Measurements from ENCODE around the gene AP1B1.

AP1B1 gene

DNA sequence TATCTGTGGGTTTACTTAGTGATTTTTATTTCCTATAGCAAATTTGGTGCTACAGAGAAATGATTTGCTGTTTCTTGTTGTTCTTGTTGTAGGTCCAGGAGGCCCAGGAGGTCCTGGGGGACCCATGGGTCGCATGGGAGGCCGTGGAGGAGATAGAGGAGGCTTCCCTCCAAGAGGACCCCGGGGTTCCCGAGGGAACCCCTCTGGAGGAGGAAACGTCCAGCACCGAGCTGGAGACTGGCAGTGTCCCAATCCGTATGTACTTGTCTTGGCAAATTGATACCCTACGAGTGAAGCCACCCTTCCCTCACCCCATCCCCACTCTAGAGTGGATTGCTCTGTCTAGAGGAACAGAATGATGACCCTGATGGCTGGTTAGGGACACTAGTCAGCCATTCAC, 89.7 kb downstream of the AP1B1 start:
- no peak for DNase-seq

DNA sequence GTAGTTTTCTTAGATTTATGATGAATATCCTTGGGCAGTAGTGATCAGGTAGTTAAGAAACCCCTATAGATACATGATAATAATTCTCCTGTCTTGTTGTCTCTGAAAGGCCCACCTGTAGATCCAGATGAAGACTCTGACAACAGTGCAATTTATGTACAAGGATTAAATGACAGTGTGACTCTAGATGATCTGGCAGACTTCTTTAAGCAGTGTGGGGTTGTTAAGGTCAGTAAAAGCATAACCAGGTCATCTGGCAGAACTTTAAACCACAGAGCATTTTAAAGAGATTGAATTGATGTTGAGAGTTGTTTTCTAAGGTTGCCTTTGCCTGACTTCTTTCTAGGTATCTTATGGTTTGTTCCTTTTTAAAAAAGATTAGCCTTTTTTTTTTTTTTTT, 96.0 kb downstream of the AP1B1 start:
- DNase-seq, result no peak

DNA sequence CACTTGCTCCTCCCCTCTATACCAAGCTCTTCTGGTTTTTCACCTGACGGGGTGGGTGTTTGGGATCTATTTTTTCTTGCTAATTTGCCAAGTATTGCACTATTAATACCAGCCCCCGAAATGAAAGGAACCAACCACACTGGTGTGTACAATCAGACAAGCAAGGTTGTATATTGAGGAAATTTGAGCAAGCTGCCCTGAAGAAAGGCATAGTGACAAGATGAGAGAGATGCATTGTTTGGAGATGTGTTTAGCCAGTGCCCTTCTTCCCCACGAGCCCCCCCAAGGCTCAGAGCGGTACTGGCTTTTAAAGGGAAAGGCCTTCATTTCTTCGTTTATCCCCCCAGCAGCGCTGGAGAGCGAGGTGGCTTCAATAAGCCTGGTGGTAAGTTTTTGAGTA, 97.2 kb downstream of the AP1B1 start:
- no peak for DNase-seq

DNA sequence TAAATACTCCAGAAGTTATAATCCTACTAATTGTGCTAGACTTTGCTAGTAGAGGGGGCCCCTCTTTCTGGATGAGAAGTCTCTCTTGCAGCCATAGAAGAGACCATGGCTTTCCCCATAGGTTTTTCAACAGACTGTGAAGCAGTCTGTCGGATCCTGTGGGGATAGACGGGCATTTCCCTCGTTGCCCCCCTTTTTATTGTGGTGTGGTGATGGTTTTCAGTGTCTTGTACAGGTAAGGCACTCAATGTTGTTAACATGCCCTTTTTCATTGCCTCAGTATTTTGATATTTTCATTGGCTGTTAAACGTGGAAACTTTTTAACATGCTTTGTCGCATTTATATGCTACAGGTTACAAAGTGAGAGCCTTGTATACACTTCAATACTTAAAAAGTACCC, 98.3 kb downstream of the AP1B1 start:
- DNase-seq, result no peak

DNA sequence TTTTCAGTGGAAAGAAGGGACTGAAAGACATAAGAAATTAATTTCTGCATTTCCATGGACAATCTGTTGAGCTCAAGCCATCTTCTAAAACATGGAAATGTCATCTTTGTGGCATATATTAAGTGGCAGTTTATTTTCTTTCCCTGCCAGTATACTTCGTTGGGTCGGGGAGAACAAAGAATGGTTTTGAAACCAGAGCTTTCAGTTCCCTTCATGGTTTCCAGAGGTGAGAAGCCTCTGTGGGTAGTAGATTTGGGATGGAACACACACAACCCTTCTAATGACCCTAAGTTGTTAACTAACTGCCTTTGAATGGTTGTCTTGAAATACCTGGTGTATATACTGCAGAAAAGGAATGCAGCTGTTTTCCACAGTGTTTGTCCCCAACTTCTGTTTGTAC, 99.5 kb downstream of the AP1B1 start:
- no peak for DNase-seq

DNA sequence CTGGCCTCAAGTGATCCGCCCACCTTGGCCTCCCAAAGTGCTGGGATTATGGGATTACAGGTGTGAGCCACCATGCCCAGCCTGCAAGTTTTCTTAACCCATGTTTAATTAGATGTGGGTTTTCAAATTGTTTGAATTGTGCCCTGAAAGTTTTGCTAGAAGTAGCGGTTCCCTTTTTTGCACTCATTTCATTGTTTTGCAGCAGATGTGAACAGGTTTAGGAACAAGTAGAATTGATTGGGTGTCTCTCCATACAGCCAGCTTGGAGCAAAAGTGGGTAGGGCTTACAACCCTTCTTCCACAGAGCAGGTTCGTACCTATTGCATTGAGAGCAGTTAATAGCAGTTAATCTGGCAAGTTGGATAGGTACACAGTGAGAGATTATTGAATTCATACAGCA, 104.2 kb downstream of the AP1B1 start:
- DNase-seq, result no peak

DNA sequence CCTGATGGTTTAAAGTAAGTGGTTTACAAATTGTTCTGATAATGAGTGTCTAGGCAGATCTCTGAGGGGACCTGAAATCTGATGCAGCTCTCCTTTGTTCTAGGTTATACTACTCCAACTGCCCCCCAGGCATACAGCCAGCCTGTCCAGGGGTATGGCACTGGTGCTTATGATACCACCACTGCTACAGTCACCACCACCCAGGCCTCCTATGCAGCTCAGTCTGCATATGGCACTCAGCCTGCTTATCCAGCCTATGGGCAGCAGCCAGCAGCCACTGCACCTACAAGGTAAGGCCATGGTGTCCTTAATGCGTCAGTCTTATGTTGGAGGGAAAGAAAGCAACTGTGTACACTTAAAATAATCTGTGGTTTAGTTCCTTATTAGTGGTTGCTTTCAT, 110.4 kb downstream of the AP1B1 start:
- no peak for DNase-seq

Measured in inflammatory macrophage (primary cell).